Anterior cingulate cortex (tissue), 58 donors: ENCODE measurements around the gene ARL15.
"Not testable (repeated sequence)": the region's sequence is repeated elsewhere in the genome, so short reads cannot be mapped to it uniquely, and the experiment has no call there.

Source experiments
- DNase-seq, 58 donors: peaks; one replicate each; lab custom pipeline; 2025; lab: John Stamatoyannopoulos, UW

ARL15 gene

GRCh38 chr5:54310433-54311175 is at the start of gene ARL15:
Gene ARL15, minus strand, starts transcription at chr5:54310573.
- DNase-seq = peak; percentile 82 to 99 (median 97)

DNA sequence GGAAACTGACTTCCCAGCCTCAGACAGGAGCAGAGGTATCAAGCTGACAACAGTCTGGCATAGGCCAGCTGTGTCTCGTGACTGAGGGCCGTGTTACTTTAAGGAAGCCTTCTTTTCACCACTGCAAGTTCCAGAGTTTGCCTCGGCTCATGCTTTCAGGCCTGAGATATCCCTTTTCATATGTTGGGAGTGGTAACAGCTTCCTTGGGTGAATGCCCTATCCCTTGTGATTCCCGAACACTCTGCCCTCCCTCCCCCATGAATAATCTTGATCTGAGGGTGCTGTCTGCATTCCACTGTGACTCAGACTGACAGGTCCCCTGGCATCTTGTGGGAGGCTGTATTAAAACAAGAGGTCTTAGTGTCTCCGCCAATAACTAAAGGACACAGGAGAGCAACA is 49.7 kb upstream of the ARL15 start:
- DNase-seq = no peak

GRCh38 chr5:54357408-54358058 is 47.2 kb upstream of the ARL15 start:
- DNase-seq = no peak

DNA sequence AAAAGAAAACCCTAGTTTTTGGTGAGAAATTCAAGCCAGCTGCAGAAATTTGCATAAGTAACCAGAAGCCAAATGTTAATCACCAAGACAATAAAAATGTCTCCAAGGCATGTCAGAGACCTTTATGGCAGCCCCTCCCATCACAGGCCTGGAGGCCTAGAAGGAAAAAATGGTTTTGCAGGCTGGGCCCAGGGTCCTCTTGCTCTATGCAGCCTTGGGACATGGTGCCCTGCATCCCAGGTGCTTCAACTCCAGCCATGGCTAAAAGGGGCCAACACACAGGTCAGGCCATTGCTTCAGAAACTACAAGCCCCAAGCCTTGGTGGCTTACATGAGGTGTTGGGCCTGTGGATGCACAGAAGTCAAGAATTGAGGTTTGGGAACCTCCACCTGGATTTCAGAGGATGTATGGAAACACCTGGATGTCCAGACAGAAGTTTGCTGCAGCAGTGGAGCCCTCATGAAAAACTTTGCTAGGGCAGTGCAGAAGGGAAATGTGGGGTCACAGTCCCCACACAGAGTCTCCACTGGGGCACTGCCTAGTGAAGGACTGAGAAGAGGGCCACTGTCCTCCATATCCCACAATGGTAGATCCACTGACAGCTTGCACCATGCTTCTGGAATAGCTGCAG is 43.7 kb upstream of the ARL15 start:
- DNase-seq = not testable (repeated sequence)

GRCh38 chr5:54352580-54352979 is 42.2 kb upstream of the ARL15 start:
- DNase-seq = not testable (repeated sequence)

DNA sequence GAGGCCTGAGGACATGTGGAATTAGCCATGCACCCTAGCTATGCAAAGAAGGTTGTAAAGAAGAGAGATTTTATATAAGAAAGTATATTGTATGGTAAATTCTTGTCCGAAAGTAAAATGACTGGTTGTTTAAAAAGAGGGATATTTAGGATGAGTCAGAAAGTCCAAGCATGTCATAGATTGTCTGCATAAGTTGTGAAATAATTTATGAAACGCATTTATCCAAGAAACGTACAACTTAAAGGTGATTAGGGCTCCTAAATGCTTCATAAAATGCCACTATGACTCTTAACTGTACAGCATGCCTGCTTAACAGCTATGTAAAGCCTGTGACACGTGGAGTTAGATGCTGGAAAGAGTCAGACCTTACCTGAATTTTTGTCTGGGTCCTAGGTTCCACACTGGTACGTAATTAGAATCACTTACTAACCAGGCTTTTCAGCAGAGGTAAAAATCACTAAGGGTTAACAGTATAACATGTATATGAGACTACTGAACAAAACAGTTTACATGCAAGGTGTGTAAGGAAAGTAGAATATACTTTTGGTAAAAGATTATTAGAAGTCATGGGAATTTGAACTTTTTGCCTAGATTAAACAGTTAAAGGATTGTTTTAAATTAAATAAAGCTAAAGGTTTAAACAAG is 37.0 kb upstream of the ARL15 start:
- no peak for DNase-seq

GRCh38 chr5:54344653-54345052 is 34.3 kb upstream of the ARL15 start:
- DNase-seq = no peak

GRCh38 chr5:54341971-54342370 is 31.6 kb upstream of the ARL15 start:
- no peak for DNase-seq

DNA sequence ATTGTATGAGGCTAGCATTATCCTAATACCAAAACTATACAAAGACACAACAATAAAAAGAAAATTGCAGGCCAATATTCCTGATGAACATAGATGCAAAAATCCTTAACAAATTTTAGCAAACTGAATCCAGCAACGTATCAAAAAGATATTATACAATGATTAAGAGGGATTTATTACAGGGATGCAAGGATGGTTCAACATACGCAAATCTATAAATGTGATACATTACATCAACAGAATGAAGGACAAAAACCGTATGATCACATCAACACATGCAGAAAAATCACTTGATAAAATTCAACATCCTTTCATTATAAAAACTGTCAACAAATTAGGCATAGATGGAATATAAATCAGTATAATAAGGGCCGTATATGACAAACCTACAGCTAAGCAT is 27.1 kb upstream of the ARL15 start:
- DNase-seq = no peak

DNA sequence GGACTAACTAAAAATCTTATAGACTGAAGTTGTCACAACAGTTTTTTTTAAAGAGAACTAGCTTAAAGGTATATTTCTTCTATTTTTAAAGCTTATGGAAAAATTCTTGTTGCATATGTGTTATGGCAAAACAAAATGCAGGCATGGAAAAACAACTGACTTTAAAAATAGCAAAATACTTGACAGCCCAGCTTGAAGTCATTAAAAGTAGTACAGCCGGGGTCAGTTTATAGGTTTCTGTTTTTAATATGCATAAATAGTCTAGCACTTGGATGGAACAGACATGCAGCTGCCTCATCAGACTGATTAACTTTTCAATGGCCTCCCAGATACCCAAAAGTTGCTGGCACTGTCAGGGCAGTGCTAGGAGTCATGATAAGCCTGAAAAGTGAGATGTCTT is 22.3 kb upstream of the ARL15 start:
- DNase-seq = no peak

GRCh38 chr5:54329731-54330709 is 19.6 kb upstream of the ARL15 start:
- DNase-seq = no peak

DNA sequence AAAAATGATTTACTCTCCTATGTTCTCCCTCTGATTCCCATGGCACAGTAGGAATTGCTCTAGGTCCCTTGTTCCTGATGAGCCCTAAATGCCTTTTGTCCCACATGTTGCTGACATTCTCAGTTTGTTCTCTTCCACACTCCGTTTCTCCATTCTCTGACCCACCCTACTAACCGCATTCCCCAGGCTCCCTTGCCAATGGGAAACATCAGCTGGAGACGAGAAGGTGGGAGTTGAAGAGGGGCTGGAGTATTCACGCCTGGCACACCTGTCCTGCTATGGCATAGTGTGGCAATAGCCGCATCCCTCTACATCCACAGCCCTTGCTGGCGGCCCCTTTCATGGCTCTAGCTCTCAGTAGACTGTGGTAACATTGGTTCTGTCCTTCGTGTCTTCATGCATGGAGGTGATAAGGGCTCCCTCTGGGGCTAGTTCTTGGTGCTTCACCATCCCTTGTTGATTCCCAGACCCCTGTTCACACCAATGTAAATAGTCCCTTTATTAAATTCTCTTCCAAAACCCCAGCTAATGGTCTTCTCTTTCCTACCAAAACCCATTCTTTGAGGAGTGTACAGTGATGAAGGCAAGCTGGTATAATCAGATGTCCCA is 16.4 kb upstream of the ARL15 start:
- DNase-seq = no peak

- no peak for DNase-seq
Observed at GRCh38 chr5:54325610-54326311, 15.4 kb upstream of the ARL15 start.

DNA sequence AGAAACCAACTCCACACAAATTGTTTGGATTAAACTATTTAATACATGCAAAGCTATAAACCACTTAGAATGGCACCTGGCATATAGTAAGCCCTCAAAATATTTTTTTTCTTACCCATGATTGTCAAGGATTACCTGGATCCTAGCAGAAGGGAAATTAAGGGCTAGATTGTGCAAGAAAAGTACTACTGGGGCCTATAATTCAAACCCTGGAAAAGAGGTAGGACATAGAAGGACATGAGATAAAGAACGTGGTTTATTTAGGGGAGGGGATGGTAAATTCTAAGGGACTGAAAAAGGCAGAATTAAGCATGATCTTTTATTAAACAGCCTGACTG is 14.9 kb upstream of the ARL15 start:
- DNase-seq = no peak

DNA sequence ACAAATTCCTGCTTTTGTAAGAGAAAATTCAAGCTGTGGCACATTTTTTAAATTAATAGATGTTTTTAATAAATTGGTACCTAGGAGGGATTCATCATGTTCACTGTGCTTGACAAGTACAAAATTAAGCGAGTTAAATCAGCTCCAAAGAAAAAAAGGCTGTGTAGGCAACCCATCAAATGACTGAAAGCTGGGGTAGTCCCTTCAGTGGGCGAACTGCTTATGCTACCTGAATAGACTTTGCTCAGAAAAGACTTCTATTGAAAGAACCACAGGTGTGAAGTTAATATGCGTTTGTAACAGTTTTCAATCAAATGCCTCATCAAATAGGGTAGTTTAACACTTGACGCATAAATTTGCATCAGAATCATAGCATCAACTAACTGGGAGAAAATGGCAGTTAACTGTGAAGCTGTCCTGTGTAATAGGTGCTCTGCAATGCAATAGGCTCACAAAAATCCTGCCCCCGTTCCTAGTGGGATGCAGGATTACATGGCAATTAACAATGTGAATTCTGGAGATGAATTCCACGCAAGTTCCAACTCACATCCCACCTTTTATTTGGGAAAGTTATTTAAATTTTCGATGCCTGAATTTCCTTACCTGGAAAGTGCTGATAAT is 14.4 kb upstream of the ARL15 start:
- DNase-seq = peak in 1 of 58 donors; percentile 9

DNA sequence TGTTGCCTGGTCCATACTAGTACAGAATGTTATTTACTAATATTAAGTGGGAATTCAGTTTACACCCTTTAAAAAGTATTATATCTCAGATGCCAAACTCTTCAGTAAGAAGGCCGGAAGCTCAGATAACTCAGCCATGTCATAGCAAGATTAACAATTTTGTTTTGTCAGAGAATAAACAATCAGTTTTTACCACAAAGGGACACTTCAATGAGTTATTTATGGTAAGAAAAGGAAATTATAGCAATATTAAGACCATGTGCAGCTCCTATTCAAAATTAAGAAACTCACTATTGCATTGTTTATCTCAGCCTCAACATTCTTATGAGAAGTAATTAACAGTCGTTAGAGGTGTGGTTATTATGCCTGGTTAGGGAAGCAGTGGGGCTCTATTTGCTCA is 13.1 kb upstream of the ARL15 start:
- no peak for DNase-seq

GRCh38 chr5:54320256-54320655 is 9.9 kb upstream of the ARL15 start:
- DNase-seq = no peak

GRCh38 chr5:54317511-54318260 is 7.3 kb upstream of the ARL15 start:
- DNase-seq = no peak
